Stimulated activated CD8-positive, alpha-beta memory T cell treated with anti-CD3 and anti-CD28 coated beads, Interleukin-15, amount 100 ng/mL, for 4 hours (primary cell): ENCODE results near the gene ACD.

ENCODE experiments used
- DNase-seq, 2 donors: peaks; one replicate each; pipeline ENCODE4 v3.0.0-alpha.2; 2020; ENCODE audit warnings: low read depth in 2 of 2

ACD gene

GRCh38 chr16:67647681-67648080 is 12.4 kb downstream of the ACD start:
- no peak for DNase-seq

DNA sequence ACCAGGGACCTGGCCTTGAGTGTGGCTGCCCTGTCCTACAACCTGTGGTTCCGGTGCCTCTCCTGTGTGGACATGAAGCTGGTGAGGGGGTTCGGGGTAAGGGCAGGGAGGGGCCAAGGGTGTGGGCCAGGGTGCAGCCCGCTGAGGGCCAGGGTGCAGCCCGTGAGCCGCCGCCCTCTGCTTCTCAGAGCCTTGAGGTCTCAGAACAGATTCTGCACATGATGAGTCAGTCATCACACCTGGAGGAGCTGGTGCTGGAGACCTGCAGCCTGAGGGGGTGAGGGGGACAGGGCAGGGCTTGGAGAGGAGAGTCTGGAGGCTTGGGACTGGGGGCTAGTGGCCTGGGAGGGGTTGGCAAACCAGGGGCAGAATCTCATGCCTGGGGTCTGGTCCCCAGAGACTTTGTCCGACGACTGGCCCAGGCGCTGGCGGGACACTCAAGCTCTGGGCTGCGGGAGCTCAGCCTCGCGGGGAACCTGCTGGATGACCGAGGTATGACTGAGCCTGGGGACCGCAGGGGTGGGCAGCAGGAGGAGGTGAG is 12.9 kb downstream of the ACD start:
- no peak for DNase-seq

- DNase-seq = no peak
These were observed 14.5 kb downstream of the ACD start for GRCh38 chr16:67645397-67646121.

GRCh38 chr16:67644038-67644437 is 16.0 kb downstream of the ACD start:
- DNase-seq = no peak

- no peak for DNase-seq
These were observed 18.0 kb downstream of the ACD start for GRCh38 chr16:67641779-67642708.

GRCh38 chr16:67637625-67638024 is 22.4 kb downstream of the ACD start:
- DNase-seq = no peak

- no peak for DNase-seq
These were observed 23.3 kb downstream of the ACD start for GRCh38 chr16:67636713-67637112.

GRCh38 chr16:67632415-67633172 is 27.5 kb downstream of the ACD start:
- DNase-seq = no peak

- no peak for DNase-seq
These were observed 31.8 kb downstream of the ACD start for GRCh38 chr16:67628216-67628615.

- no peak for DNase-seq
These were observed 46.3 kb downstream of the ACD start for GRCh38 chr16:67613808-67614207.

DNA sequence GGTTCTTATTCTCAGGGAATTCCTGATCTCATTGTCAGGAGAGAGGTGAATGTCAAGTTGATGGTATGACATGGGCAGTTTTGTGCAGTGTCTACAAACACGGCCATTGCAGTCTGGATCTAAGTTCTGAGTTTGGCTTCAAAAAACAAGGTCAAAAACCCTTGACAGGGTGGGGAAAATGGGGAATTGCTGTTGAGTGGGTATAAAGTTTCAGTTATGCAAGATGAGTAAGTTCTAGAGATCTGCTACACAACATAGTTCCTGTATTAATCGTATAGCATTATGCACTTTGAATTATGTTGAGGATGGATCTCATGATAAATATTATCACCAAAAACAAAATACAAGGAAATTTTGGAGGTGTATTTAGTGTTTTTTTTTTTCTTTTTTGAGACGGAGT is 51.7 kb downstream of the ACD start:
- no peak for DNase-seq
